Measurements from ENCODE around the gene POLE4.

POLE4 gene

DNA sequence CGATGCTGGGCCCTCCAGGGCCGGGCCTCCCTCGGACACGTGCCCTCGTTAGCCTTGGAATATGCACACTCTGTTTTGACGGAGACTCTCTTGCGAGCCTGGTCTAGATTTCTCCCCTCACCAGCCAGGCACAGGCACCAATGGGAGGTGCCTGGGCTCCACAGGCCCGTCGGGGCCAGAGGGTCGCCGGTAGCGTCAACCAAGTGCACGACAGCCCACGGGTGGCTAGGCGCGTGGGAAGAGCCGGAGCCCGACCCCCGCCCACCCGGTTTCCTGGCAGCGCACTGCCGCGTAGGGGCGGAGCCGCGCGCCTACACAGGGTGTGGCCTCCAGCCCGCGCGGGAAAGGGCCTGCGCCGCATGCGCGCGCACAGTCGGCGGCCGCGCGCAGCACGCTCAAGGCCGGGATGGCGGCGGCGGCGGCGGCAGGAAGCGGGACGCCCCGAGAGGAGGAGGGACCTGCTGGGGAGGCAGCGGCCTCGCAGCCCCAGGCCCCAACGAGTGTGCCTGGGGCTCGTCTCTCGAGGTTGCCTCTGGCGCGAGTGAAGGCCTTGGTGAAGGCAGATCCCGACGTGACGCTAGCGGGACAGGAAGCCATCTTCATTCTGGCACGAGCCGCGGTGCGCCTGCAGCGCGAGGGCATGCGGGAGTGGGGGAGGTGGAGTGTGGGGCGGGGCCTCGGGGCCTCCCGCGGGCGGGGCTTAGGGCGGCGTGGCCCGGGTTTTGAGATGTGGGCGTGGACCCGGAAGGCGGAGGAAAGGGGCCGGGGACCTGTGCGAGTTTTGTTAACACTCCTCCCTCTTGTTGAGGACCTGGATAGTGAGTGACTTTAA is at the start of gene POLE4:
Gene POLE4, plus strand, starts transcription at position 370 of the 832 bp plus-strand sequence. Its CDS starts 37 bp downstream, at position 407.
- DNase-seq: peak; percentile 89

GRCh38 chr2:74908748-74909444 is 49.5 kb upstream of the POLE4 start:
- no peak for DNase-seq

GRCh38 chr2:74910245-74910644 is 48.2 kb upstream of the POLE4 start:
- no peak for DNase-seq

GRCh38 chr2:74911061-74911460 is 47.4 kb upstream of the POLE4 start:
- DNase-seq: no peak

DNA sequence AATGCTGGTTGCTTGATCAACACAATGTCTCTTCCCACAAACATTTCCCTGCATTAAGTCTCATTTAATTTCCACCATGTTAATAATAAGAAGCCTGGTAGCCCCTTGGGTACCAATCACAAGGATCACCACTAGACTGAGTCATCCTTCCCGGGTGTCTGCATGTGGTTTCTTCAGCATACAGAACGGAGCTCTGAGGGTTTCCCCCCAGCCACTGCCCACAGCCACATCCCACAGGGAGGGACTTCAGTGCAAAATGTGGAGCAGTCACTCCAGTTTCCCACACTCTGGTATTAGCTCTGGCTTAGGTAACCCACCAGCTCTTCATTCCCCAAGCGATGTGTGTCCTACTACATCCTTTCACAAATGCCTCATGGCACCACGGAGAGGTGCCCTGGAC is 42.7 kb upstream of the POLE4 start:
- peak; percentile 44 for DNase-seq

- DNase-seq: no peak
Measured at GRCh38 chr2:74916394-74916793, 42.0 kb upstream of the POLE4 start.

GRCh38 chr2:74917702-74918619 is 40.5 kb upstream of the POLE4 start:
- DNase-seq: peak; percentile 74

DNA sequence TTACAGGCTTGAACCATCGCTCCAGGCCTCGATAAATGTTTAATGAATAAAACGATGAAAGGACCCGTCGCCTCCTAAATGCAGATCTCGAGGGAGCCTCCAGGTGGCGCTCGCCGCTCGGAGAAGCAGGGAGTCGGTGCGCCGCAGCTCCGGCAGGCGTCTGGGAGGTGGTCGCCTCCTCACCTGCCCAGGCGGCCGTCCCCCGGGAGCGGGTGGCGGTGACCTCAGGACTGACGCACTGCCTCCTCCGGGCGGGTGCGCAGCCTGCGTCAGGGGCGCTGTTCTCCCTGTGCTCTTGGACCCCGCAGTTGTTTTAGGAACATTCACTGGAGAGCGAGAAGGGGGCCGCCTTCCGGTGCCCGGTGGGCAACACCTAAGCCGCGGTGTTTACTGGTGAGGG is 38.6 kb upstream of the POLE4 start:
- no peak for DNase-seq

DNA sequence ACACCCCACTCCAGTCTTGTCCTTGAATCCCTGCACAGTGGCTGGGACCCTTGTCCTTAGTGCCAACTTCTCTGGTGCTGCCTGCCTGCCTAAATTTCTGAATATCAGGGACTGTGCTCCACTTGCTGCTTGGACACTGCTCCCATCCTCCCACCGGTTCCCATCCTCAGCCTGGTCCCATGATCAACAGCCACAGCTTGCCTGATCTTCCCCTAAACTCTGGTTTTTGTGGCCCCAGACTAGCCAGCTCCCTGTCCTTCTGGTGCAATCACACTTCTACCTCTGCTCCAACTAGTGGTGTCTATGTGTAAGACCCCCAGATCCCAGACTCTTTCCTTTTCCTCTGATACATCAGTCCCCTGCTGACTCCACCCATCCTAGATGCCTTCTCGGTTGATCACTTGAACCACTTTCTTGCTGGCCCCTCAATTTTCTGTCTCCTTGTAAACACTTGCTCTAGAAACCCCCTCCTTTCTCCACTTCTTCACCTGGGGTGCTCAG is 37.2 kb upstream of the POLE4 start:
- DNase-seq: no peak

- DNase-seq: no peak
Measured at GRCh38 chr2:74922592-74923227, 35.7 kb upstream of the POLE4 start.

- DNase-seq: no peak
Measured at GRCh38 chr2:74924463-74925265, 33.8 kb upstream of the POLE4 start.

GRCh38 chr2:74925361-74925786 is 33.1 kb upstream of the POLE4 start:
- DNase-seq: no peak

DNA sequence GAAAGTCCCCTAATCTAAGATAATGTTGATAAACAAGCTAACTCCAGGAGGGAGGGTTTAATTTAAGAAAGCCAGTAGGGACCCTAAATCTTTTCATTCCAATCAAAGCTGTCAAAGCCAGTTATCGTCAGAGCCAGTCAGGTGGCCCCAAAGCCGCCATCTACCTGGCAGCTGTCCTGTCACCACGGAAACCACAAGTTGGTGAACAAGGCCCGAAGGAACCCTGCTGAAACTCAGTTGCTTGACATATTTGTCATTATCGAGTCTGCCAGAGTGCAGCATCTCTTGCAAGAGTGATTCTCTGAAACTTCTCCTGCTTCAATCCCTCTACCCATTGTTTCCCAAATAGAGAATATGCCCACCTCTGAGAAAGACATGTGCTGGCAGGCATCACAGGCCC is 30.8 kb upstream of the POLE4 start:
- no peak for DNase-seq

DNA sequence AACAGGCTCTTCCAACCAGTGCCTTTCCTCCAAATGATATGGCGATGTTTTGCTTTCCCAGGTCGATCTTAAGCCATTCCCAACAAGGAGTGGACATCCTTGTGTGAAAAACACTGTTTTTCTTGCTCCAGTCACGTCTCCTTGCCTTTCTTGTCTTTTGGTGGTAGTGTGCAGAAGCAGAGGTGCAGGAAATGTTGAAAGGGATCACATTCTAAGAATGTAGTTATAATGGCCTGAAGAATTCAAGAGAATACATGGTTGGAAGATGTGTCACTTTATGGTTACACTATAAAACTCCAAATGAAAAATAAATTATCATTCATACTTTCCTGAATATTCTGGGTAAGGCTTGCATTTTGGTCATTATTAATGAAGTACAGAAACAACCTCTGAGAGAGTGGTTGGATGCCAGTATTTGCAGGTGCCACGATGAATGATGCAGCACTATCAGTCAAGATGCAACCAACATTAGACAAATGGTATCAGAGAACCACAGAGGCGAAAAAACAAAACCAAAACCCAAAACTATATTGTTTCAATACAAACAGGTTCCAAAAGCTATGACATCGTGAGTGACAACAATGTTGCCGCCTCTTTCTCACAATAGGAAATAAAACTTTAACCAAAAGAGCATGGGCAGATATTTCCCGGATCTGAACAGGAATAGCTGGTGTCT is 27.5 kb upstream of the POLE4 start:
- no peak for DNase-seq

DNA sequence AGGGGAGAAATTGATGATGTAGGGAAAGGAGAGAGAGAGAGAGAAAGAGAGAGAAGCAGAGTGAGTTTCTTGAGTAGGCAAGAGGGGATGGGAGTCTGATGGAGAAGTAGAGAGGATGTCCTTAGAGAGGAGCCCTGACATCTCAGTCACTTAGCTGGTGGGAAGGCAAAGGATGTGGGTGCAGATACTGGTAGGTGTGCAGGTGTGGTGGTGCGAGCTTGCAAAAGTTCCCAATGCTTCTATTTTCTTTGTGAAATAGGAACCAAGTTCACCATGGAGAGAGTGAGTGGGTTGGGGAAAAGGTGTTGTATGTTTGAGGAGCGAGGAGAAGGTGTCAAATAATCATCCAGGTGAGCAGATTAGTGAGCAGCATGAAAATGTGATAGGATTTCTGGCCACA is 26.5 kb upstream of the POLE4 start:
- DNase-seq: no peak

DNA sequence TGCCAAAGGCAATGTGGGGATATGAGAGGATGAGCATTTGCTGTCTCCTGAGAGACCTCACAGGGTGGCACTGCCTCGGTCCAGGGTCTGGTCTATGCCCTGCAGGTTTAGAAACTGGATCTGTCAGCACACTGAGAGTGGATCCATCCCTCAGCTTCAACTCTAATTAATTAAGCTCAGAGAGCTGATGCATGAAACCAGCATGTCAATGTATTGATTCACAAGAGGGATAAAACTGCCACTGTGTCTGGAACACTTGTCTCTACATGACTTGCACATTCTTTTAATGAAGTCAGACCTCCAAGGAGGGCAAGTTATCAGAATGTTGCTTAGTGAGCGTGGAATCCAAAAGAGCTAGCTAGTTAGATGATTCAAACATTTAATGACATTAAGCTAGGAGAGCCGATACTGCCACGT is 22.5 kb upstream of the POLE4 start:
- DNase-seq: peak; percentile 36

DNA sequence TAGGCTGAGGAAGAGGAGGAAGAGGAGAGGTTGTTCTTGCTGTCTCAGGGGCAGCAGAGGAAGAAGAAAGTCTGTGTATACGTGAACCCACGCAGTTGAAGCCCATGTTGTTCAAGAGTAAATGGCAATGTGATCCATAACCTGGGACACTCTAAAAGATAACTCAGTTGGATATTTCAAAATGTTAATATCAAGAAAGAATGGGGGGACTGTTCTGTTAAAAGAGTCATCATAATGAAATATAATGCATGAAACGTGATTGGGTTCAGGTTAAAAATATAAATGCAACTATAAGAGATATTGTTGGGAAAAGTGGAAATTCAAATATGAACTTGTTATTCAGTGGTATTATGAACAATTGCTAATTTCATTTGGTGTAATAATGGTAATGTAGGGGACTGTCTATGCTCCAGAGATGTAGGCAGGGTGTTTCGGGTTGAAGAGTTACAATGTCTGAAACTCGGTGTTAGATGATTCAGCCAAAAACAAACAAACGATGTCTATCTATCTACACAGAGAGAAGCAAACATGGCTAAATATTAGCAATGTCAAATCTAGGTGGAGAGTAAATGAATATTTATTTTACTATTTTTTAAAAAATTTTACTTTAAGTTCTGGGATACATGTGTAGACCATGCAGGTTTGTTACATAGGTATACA is 21.1 kb upstream of the POLE4 start:
- DNase-seq: no peak

- DNase-seq: no peak
Measured at GRCh38 chr2:74938264-74938663, 20.2 kb upstream of the POLE4 start.

DNA sequence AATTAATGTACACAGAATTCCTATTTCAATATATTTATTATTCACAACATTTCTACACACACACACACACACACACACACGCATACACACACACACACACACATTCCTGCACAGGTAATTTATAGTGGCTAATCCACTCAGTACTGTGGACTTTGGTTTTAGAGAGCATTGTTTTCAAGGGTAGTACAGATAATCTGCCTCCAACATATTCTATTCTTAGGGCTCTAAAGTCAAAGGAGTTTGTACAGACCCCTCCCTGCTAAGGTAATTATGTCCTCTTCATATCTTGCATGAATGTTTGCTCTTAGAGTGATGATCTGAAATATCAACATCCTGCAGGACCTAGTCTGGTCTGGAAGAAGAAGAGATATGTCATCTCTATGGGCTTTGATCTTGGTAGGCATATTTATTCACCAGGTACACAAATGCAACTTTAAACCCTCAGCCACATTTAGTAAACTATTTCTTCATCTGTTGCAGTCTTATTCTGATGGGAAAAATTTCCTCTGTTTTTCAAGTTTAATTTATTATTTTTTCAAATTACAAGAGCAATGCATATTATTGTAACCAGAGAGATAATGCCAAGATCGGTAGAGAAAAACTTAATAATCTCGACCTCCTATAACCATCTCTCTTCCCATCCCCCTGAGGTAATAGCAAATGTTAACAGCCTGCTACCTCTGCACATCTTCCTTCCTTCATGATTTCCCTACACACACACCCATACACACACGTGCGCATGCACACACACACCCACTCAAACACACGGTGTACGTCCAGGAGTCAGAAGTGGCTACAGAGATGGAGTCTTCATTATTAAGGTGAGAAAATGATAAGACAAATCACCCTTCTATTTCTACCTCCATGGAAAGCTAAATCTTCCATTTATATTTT is 18.3 kb upstream of the POLE4 start:
- no peak for DNase-seq

Measured in T1000 (cell line).